GM13976 (cell line): Measurements from ENCODE around the gene ZDHHC19.
"Not testable (repeated sequence)": the region's sequence is repeated elsewhere in the genome, so short reads cannot be mapped to it uniquely, and the experiment has no call there.

Source experiments
- DNase-seq: peaks from one replicate; pipeline ENCODE4 v3.0.0; 2012; ENCODE audit warnings: low spot score
- in situ Hi-C: fragments of 300-500 bp; cut with MboI; formaldehyde crosslinking; loops from one replicate; pipeline ENCODE4 v1.12.0; 2022; ENCODE audit warnings: low sequenced_read_pairs, mixed read lengths, inconsistent platforms; ENCODE audit not compliant: unreplicated experiment
- TF ChIP-seq, protein P1 (sequence below): IDR thresholded peaks from 2 replicates; pipeline ENCODE4 v1.5.1; 2012; ENCODE audit warnings: borderline replicate concordance, mild to moderate bottlenecking; ENCODE audit not compliant: insufficient read depth; ENCODE audit errors: extremely low read depth, missing control alignments, control extremely low read depth

Gene ZDHHC19

DNA sequence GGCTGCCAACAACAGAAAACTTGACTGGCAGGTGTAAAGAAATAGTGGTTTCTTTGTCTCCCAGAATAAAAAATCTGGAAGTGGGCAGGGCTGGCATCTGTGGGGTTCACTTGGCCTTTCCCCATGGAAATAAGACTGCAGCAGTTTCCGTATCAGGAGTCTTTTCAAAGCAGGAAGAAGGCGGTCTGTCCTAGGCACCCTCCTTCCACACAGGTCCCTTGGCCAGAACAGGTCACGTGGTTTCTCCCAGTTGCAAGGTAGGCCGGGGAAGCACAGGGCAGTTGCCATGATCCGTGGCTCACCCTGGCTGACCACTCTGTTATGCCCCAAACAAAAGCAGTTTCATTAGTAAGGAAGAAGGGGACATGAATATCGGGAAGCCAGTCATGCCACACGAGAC lies 45.4 kb downstream of the ZDHHC19 start:
- no peak for DNase-seq
- TF ChIP-seq, protein P1, sequence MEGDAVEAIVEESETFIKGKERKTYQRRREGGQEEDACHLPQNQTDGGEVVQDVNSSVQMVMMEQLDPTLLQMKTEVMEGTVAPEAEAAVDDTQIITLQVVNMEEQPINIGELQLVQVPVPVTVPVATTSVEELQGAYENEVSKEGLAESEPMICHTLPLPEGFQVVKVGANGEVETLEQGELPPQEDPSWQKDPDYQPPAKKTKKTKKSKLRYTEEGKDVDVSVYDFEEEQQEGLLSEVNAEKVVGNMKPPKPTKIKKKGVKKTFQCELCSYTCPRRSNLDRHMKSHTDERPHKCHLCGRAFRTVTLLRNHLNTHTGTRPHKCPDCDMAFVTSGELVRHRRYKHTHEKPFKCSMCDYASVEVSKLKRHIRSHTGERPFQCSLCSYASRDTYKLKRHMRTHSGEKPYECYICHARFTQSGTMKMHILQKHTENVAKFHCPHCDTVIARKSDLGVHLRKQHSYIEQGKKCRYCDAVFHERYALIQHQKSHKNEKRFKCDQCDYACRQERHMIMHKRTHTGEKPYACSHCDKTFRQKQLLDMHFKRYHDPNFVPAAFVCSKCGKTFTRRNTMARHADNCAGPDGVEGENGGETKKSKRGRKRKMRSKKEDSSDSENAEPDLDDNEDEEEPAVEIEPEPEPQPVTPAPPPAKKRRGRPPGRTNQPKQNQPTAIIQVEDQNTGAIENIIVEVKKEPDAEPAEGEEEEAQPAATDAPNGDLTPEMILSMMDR: no peak
- in situ Hi-C loops: no loop called here

DNA sequence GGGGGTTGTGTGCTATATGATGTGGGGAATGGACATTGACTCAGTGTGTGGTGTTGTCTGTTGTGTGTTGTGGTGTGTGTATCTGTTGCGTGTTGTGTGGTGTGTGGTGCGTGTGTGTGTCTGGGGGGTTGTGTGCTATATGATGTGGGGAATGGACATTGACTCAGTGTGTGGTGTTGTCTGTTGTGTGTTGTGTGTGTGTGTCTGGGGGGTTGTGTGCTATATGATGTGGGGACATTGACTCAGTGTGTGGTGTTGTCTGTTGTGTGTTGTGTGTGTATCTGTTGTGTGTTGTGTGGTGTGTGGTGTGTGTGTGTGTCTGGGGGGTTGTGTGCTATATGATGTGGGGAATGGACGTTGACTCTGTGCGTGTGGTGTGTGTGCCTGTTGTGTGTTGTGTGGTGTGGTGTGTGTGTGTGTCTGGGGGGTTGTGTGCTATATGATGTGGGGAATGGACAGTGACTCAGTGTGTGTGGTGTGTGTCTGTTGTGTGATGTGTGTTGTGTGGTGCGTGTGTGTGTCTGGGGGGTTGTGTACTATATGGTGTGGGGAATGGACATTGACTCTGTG lies 46.1 kb downstream of the ZDHHC19 start:
- in situ Hi-C loops, DNase-seq: not testable (repeated sequence)

DNA sequence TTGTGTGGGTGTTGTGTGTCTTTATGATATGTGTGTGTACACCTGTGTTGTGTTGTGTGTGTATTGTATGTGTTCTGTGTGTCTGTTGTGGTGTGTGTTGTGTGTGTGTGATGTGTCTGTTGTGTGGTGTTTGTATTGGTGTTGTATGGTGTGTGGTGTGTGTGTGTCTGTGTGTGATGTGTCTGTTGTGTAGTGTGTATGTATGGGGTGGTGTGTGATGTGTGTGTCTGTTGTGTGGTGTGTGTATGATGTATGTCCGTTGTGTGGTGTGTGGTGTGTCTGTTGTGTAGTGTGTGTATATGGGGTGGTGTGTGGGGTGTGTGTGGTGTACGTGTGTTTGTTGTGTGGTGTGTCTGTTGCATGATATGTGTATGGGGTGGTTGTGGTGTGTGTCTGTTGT lies 46.6 kb downstream of the ZDHHC19 start:
- no peak for DNase-seq
- TF ChIP-seq, protein P1: no peak
- in situ Hi-C loops: no loop called here

DNA sequence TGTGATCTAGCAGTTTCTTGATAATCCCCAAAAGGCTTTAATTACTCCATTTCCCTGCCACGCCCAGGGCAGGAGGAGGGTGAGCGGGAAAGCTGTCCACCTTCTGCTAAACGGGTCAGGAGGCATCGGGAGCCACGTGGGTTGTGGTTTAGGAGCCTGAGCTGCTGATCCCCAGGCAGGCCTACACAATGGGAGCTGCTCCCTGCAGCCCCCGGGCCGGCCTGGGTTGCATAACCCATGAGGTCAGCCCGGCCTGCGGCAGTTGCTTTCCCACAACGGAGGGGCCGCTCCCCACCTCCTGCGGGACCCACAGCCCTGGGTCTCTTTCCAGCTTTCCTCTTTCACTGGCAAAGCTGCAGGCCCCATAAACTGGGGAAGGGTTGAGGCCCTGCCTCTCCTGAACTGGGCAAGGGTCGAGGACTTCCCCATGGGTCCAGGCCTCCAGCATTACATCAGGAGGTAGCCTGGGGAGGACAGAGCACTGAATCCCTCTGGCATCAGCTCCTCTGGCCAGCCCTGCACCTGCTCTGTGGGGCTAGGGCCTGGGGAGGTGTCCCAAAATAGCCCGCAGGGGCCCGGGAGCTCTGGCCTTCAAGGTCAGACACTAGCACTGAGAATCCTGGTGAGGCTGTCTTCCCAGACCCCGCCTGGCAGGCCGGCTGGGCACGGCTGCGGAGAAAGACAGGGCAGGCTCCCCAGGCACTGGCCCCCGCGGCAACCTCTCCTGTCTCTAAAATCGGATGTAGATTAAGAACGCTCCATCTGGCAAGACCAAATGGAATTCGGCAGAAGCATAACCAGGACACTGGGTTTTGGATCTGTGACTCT lies 47.3 kb downstream of the ZDHHC19 start:
- TF ChIP-seq, protein P1: no peak
- in situ Hi-C loops: no loop called here
- DNase-seq: no peak

DNA sequence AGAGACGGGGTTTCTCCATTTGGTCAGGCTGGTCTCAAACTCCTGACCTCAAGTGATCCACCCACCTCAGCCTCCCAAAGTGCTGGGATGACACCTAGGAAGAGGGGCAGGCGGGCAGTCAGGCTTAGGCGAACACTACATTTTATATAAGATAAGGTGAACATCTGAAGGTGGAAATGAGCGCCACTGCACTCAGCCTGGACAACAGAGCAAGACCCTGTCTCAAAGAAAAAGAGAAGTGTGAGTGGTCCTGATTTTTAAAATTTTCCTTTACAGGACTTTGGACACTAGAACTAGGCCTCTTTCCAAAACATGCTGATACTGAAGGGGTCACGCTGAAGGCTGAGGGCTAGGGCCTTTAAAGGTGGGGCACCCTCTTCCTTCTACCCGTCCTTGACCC lies 48.0 kb downstream of the ZDHHC19 start:
- in situ Hi-C loops: no loop called here
- TF ChIP-seq, protein P1: no peak
- no peak for DNase-seq

DNA sequence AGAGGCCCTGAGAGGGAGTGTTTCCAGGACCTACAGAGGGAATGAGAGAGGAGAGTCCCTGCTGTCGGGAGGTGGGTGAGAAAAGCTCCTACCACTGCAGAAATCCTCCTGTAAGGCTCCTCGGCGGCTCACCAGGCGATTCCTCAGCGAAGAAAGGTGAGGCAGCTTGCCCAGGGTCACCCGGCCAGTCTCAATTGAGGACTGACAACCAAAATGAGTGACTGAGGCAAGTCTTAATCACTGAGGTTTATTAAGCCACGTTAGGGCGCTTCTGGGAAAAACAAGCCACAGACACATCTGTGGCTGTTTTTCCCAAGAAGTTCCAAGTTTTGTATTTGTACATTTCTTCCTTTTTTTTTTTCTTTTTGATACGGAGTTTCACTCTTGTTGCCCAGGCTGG lies 48.5 kb downstream of the ZDHHC19 start:
- in situ Hi-C loops: no loop called here
- no peak for DNase-seq

More for the DNA sequence above, 48.5 kb downstream of the ZDHHC19 start:
- TF ChIP-seq, protein P1: no peak
